ENCODE data around the gene CHST11.
A peak's percentile ranks its signal among the peaks of the same experiment; 100 is the strongest.

The CHST11 gene

DNA sequence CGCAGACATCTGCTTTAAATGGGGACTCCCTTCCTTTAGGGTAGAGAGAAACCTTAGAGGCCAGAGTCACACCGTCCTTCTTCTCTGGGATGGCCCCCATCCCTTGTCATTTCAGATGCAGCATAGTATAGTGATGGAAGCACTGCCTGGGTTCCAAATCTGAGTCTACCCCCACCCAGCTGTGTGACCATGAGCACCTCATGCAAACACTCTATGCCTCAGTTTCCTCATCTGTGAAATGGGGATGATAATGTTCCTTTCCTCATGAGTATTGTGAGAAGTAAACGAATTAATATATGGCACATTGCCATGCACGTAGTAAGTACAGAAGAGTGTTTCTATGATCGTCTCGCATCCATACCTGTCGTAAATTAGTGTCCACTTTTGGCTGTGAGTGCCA is 259.4 kb downstream of the CHST11 start:
- DNase-seq (ENCODE audit: low read depth, low spot score): no peak

DNA sequence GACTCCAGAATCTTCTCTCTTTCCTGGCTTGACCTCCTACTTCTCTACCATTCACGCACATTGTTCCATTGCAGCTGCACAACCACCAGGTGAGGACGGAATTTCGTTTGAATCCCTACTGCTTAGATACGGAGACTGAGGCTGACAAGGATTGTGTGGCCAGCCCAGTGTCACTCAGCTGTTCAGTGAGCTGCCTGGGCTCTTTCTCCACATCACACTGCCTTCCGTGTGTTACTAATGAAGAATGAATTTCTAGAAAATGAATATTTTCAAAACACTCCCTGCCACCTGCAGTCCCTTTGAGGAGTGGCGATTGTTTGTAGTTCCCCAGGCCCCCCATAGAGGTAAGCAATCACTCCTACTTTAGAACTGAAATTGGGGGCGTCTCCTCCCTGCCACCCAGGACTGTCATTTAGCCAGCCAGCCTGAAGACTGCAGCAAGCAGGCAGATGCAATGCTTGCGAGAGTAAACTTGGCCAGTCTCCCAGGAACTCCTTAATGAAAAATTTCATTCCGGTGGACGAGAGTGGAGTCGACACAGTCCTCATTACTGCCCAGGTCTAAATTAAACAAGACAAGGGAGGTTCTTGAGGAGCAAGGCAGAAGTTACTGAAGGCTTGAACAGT is 261.7 kb downstream of the CHST11 start:
- DNase-seq (ENCODE audit: low read depth, low spot score): no peak

DNA sequence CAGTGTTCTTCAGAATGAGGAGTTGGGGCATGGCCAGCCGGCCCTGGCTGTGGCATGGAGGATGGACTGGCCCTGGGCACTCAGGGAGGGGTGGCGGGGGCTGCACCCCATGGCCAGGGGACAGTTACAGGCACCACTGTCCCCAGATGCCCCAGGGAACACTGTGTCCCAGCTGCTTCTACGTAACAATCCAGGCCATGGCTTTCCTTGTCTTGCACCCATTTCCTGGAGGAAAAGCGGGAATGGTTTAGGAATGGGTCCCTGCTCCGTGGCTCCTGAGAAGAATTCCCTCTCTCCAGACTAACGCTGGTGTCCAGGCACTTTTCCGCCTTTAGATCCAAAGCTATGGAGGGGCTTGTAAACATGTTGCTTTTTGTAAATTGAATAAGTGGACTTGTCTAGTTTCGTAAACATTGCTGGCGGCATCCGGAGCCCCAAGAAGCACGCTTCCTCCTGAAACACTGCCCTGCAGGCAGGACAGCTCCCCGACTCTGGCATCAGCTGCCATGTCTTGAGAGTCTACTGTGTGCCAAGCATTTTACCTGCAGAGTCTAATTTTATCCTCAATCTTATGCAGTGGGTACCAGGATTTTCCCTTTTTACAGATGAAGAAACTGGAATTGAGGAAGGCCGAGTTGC is 263.1 kb downstream of the CHST11 start:
- DNase-seq (ENCODE audit: low read depth, low spot score): no peak

DNA sequence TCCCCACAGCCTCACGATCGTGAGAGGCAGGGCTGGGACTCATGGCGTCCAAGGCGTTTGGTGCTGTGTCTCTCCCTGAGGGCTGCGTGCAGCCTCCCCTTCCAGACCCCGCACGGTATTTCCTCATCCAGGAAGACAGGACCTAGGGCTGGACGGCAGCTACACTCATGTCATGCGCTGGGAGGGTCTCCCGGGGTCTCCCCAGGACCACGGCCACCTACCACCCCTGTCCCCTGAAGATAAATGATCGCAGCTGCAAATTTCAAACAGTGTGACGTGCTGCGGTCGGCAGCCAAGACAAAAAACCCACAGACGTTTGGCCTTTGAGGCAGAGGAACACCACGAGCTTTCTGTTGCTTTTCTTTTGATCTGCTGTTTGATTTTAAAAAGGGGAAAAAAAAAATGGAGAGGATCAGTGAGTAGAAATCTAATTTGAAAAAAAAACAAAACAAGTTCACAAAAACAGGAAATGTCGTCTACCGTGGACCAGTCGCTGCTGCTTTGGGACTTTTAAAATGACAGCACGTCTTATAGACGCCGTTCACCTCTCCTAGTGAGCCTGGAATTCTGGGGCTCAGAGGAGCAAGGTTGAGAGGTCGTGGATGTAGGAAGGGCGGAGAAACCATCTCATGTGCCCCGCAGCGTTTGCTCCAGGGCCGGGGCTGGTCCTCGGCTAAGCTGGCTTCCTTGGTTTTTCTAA is 263.7 kb downstream of the CHST11 start:
- DNase-seq (ENCODE audit: low read depth, low spot score): peak; percentile 54

DNA sequence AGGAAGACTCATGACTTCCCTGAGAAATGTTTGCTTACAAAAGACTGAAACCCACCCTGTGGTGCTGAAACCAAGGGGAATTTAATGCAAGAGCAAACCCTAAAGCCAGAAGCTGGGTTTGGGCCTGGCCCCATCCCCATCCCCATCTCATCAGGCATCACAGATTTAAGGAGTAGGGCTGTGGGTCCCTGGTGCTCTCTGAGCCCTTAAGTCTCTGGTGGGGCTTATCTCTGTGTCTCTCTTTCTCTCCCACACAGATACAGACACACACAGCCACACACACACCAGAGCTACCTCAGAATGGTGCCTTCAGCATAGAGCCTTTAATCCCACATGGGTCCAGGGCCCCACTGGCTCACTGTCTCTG is 264.3 kb downstream of the CHST11 start:
- DNase-seq (ENCODE audit: low read depth, low spot score): no peak

DNA sequence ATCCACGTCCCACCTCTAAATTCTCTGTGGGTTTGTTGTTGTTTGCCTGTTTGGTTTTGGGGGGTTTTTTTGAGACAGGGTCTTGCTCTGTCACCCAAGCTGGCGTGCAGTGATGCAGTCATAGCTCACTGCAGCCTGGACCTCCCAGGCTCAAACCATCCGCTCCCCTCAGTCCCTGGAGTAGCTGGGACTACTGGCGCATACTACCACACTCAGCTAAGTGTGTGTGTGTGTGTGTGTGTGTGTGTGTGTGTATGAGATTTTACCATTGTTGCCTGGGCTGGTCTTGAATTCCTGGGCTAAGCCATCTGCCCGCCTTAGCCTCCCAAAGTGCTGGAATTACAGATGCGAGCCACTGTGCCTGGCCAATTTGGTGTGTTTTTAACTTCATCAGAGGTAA is 265.2 kb downstream of the CHST11 start:
- no peak for DNase-seq (ENCODE audit: low read depth, low spot score)

GRCh38 chr12:104722601-104723534 is 266.1 kb downstream of the CHST11 start:
- DNase-seq (ENCODE audit: low read depth, low spot score): no peak

DNA sequence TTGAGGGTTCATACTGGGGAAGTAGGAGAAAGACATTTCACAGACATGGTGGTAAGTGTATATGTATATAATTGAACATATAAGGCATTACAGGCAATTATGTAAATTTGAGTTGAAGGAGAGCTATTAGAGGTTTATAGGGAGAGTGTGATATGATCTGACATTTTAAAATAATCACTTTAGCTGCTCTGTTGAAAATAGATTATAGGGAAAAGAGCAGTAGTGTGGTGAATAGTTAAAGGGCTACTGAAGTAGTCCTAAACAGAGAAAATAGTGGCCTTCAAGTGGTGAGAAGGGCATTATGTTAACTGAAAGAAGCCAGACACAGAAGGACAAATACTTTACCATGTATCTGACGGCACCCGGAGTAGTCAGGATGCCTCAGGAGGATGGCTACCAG is 267.1 kb downstream of the CHST11 start:
- DNase-seq (ENCODE audit: low read depth, low spot score): no peak

- DNase-seq (ENCODE audit: low read depth, low spot score): no peak
Observed at GRCh38 chr12:104724992-104725585, 268.3 kb downstream of the CHST11 start.

- no peak for DNase-seq (ENCODE audit: low read depth, low spot score)
Observed at GRCh38 chr12:104725610-104726009, 268.9 kb downstream of the CHST11 start.

DNA sequence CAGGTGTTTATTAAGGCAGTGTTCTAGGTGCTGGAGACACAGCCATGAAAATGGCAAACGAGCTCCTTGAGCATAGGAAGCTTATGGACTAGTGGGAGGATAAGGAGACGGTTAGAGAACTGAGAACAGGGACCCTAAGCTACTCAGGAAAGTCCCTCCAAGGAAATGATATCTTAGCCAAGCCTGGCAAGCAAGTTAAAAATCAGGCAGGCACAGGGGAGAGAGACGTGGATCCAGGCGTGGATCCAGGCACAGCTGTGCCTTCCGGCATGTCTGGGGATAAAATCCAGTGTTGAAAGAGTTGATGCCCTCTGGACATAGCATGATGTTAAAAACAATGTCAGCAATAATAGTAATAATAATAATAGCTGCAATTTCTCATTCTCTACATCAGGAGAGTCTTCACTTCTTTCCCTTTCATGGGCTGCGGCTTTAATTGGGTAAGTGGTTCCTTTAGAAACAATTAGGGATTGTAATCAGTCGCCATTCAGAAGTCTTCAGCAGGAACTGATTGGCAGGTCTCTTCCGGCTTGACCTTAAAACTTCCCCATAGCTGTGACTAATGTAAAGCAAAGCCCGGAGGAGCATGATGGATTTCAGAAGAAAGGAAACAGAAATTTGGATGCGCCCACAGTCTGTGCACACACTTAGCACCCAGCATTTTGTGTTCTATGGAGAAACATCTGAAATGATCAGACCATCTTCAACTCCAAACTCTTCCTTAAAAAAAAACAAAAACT is 271.1 kb downstream of the CHST11 start:
- no peak for DNase-seq (ENCODE audit: low read depth, low spot score)

DNA sequence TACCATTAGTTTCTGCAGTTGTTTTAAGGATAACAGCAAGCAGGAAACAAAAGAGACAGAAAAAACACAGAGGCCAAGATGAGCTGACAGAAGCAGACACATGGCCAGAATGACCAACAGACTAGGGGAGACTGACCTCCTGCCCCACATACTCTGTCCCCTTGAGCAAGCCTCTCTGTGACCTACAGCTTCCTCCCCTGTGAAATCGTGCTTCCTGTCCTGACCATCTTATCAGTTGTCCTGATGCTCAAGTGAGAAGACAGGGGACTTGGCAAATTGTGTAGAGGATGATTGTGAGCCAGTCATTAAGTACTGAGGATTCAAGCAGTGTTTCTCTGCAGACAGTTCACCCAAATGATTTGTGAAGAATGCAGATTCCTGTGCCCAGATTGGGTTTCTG is 272.3 kb downstream of the CHST11 start:
- DNase-seq (ENCODE audit: low read depth, low spot score): no peak

DNA sequence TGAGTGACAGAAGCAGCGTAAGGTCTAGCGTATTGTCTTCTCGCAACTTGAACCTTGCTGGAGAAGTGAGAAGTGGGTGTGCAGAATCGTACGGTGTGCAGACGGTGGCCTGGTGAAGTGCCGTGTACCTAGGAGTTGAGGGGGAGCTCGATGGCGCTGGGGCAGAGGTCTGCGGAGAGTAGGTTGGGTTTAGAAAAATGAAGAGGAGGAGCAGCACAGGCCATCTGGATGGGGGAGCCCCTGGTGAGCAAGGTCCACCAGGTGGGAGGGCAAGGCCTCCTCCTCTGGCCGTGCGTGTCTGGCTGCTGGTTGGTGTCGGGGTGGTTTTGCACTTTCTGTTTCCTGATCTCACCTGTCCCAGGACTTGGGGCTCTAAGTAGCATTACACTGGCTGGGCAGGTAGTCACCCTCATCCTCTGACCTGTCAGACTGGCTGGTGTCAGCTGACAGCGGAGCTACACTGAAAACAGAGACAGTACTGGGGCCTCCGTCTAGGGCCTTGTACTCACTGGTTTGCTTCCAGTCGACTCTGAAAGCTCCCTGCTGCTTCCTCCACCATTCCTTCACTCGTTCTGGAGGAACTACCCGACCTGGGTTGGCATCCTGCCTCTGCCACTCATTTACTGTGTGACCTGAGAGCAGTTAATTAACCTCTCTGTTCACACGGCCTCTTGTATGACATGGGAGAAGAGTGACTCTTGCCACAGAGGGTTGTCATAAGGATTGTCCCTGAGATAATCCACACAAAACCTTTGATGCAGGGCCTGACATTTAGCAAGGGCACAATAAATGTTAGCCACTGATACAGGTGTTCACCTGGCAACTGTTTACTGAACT is 273.1 kb downstream of the CHST11 start:
- no peak for DNase-seq (ENCODE audit: low read depth, low spot score)

- no peak for DNase-seq (ENCODE audit: low read depth, low spot score)
Observed at GRCh38 chr12:104730763-104731162, 274.0 kb downstream of the CHST11 start.

- DNase-seq (ENCODE audit: low read depth, low spot score): no peak
Observed at GRCh38 chr12:104733717-104734175, 277.0 kb downstream of the CHST11 start.

DNA sequence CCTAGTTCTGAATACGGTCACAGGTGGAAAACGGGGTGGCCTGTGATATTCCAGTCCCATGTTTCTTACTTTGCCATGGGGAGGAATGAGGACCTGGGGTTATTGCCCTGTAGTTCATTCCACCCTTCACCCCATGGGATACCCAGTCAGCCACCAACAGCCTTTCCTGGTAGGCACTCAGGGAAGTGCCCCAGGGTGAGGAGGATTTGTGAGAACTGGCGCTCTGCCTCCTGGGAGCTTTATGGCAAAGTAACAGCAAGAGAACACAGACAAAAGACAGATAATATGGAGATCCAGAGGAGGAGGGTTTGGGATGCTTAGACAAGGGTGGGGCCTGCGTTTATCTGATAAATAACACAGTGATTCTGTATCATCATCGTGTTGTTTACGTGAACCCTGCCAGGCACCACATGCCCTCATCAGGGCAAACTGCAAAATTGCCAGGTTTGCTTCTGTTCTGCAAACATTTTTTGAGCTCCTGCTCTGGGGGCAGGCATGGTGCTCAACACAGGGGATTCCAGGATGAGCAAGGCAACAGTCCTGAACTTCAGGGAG is 277.9 kb downstream of the CHST11 start:
- DNase-seq (ENCODE audit: low read depth, low spot score): no peak

GRCh38 chr12:104735801-104736200 is 279.1 kb downstream of the CHST11 start:
- no peak for DNase-seq (ENCODE audit: low read depth, low spot score)

- peak; percentile 89 for DNase-seq (ENCODE audit: low read depth, low spot score)
Observed at GRCh38 chr12:104736307-104736706, 279.6 kb downstream of the CHST11 start.

GRCh38 chr12:104737113-104737512 is 280.4 kb downstream of the CHST11 start:
- no peak for DNase-seq (ENCODE audit: low read depth, low spot score)

All from smooth muscle cell of the brain vasculature (primary cell).